Measurements from ENCODE around the gene HNRNPH1. TPM values are rescaled to one million over a fixed set of nuclear protein-coding genes. Genes with fewer than 3 reads are reported as not detected.
A peak's percentile ranks its signal among the peaks of the same experiment; 100 is the strongest.

Gene HNRNPH1
- total RNA-seq, 1 donor from 2014 or later = 1,021 TPM

- Mint-ChIP-seq H3K9me3 (ENCODE audit: unreplicated experiment) (peaks cover 17% of the 10 kb centered on the region), H3K36me3 (ENCODE audit: unreplicated experiment) (peaks cover 9% of the 10 kb centered on the region), H3K4me1 (ENCODE audit: low read depth, unreplicated experiment) (peaks cover 35% of the 10 kb centered on the region), H3K4me3 (ENCODE audit: unreplicated experiment) (peak overlapping the region; percentile 97), H3K27ac (ENCODE audit: unreplicated experiment) (no peak overlapping the region), H3K27me3 (ENCODE audit: unreplicated experiment) (peaks cover 18% of the 10 kb centered on the region)
- no peak for DNase-seq
- TF ChIP-seq CTCF (IDR thresholded peaks at IDR 0.05; ENCODE audit: partially characterized antibody, unreplicated experiment) = no peak
Measured at GRCh38 chr5:179620293-179620692, 3.2 kb downstream of the HNRNPH1 start.

- Mint-ChIP-seq H3K27ac (ENCODE audit: unreplicated experiment) (no peak overlapping the region), H3K4me3 (ENCODE audit: unreplicated experiment) (peak overlapping the region; percentile 97), H3K27me3 (ENCODE audit: unreplicated experiment) (peaks cover 15% of the 10 kb centered on the region), H3K9me3 (ENCODE audit: unreplicated experiment) (peaks cover 17% of the 10 kb centered on the region), H3K36me3 (ENCODE audit: unreplicated experiment) (peaks cover 9% of the 10 kb centered on the region), H3K4me1 (ENCODE audit: low read depth, unreplicated experiment) (peaks cover 33% of the 10 kb centered on the region)
- no peak for DNase-seq
- no peak for TF ChIP-seq CTCF (IDR thresholded peaks at IDR 0.05; ENCODE audit: partially characterized antibody, unreplicated experiment)
Measured at GRCh38 chr5:179619776-179620175, 3.7 kb downstream of the HNRNPH1 start.

- no peak for TF ChIP-seq CTCF (IDR thresholded peaks at IDR 0.05; ENCODE audit: partially characterized antibody, unreplicated experiment)
- H3K27me3 Mint-ChIP-seq (ENCODE audit: unreplicated experiment) = peaks cover 17% of the 10 kb centered on the region
- H3K4me3 Mint-ChIP-seq (ENCODE audit: unreplicated experiment) = peak overlapping the region; percentile 88
- H3K9me3 Mint-ChIP-seq (ENCODE audit: unreplicated experiment) = peaks cover 17% of the 10 kb centered on the region
- no peak overlapping the region for H3K27ac Mint-ChIP-seq (ENCODE audit: unreplicated experiment)
- H3K36me3 Mint-ChIP-seq (ENCODE audit: unreplicated experiment) = peaks cover 9% of the 10 kb centered on the region
- no peak for DNase-seq
- H3K4me1 Mint-ChIP-seq (ENCODE audit: low read depth, unreplicated experiment) = peaks cover 31% of the 10 kb centered on the region
Measured at GRCh38 chr5:179618923-179619554, 4.4 kb downstream of the HNRNPH1 start.

- Mint-ChIP-seq H3K4me1 (ENCODE audit: low read depth, unreplicated experiment) (peaks cover 37% of the 10 kb centered on the region), H3K36me3 (ENCODE audit: unreplicated experiment) (peaks cover 9% of the 10 kb centered on the region), H3K27me3 (ENCODE audit: unreplicated experiment) (peaks cover 12% of the 10 kb centered on the region), H3K9me3 (ENCODE audit: unreplicated experiment) (peaks cover 8% of the 10 kb centered on the region), H3K4me3 (ENCODE audit: unreplicated experiment) (peak overlapping the region; percentile 50), H3K27ac (ENCODE audit: unreplicated experiment) (peak overlapping the region; percentile 63)
- no peak for TF ChIP-seq CTCF (IDR thresholded peaks at IDR 0.05; ENCODE audit: partially characterized antibody, unreplicated experiment)
- no peak for DNase-seq
Measured at GRCh38 chr5:179617930-179618329, 5.5 kb downstream of the HNRNPH1 start.

- H3K9me3 Mint-ChIP-seq (ENCODE audit: unreplicated experiment) = peaks cover 5% of the 10 kb centered on the region
- H3K27me3 Mint-ChIP-seq (ENCODE audit: unreplicated experiment) = peaks cover 10% of the 10 kb centered on the region
- TF ChIP-seq CTCF (IDR thresholded peaks at IDR 0.05; ENCODE audit: partially characterized antibody, unreplicated experiment) = no peak
- H3K4me1 Mint-ChIP-seq (ENCODE audit: low read depth, unreplicated experiment) = peaks cover 44% of the 10 kb centered on the region
- peaks cover 5% of the 10 kb centered on the region for H3K36me3 Mint-ChIP-seq (ENCODE audit: unreplicated experiment)
- no peak overlapping the region for H3K4me3 Mint-ChIP-seq (ENCODE audit: unreplicated experiment)
- DNase-seq = no peak
- no peak overlapping the region for H3K27ac Mint-ChIP-seq (ENCODE audit: unreplicated experiment)
Measured at GRCh38 chr5:179616002-179616594, 7.4 kb downstream of the HNRNPH1 start.
